HuH-7.5 (cell line): ENCODE measurements around the gene AKR1A1.
"Not testable (repeated sequence)": the region's sequence is repeated elsewhere in the genome, so short reads cannot be mapped to it uniquely, and the experiment has no call there.

Source experiments
- DNase-seq: peaks from one replicate; pipeline ENCODE4 v3.0.0; 2011; ENCODE audit warnings: low spot score

Gene AKR1A1

DNA sequence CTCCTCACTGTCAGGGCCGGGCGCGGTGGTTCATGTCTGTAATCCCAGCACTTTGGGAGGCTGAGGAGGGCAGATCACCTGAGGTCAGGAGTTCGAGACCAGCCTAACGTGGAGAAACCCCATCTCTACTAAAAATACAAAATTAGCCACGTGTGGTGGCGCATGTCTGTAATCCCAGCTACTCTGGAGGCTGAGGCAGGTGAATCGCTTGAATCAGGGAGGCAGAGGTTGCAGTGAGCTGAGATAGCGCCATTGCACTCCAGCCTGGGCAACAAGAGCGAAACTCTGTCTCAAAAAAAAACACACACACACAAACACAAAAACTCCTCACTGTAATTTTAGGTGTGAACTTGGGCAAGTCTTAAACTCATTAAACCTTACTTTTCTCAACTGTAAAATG, 26.7 kb upstream of the AKR1A1 start:
- DNase-seq: not testable (repeated sequence)

DNA sequence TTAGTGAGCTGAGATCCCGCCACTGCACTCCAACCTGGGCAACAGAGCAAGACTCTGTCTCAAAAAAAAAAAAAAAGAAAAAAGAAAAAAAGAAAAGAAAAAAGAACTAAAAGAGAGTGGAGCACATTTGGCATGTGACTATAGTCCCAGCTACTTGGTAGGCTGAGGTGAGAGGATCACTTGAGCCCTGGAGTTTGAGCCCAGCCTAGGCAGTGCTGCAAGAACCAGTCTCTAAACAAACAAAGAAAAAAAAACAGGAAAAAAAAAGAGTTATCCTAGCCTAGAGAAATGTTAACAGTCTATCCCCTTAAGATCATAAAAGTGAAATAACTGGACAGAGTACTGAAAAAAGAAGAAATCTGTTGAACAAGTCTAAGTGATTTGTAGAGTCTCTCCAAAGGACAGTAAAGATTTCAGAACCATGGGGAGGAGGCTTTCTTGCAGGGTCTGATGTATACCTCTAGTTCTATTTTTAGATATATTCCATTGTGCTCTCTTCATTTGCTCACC, 24.4 kb upstream of the AKR1A1 start:
- no peak for DNase-seq

DNA sequence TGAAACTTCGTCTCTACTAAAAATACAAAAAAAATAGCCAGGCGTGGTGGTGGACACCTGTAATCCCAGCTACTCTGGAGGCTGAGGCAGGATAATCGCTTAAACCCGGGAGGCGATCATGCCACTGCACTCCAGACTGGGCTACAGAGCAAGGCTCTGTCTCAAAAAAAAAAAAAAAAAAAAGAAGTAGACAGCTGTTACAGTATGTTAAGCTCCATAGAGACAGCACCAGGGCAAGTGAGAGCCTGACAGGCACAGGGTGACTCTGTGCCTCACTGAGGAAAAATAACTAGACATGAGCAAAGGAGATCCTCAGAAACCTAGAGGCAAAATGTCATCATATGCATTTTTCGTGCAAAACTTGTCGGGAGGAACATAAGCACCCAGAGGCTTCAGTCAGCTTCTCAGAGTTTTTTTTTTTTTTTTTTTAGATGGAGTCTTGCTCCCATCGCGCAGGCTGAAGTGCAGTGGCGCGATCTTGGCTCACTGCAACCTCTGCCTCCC, 19.9 kb upstream of the AKR1A1 start:
- no peak for DNase-seq

DNA sequence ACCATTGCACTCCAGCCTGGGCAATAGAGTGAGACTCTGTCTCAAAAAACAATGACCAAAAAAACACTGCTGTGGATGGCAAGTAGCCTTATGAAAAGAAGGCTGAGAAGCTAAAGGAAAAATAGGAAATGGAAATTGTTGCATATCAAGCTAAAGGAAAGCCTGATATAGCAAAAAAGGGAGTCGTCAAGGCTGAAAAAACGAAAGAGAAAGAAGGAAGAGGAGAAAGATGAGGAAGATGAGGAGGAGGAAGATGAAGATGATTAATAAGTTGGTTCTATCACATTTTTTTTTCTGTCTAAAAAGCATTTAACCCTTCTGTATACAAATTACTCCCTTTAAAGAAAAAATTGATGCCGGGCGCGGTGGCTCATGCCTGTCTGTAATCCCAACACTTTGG, 18.8 kb upstream of the AKR1A1 start:
- no peak for DNase-seq

DNA sequence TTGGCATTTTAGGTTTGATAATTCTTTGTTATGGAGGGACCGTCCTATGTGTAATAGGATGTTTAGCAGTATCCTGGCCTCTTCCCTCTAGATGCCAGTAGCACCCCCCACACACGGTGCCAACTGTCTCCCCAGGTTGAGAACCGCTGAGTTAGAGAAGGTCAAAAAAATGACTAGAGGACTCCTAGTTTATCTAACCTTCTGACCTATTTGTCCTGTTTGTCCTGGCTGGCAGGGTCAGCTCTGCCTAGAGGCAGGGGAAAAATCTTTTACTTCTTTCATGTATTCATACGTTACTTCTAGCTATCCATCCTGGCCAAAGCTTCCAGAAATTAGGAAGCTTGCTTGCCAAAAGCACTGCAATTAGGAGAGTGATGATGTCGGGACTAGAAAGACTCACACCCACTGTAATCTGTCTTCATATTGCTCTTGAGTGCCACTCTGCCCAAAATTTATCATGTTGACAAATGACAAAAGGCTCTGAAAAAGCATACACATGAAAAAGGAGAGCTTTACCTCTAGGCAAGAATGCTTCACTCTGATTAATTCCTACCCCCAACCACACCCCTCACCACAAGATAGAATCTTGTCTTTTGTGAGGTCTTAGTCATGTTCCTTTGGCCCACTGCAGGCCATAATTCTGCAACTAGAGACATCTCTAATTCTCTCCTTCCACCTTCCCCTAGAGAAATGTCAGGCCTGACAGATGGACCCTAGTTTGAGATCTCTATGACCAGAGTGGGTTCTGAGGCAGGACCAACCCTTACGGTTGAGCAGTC, 14.4 kb upstream of the AKR1A1 start:
- no peak for DNase-seq

DNA sequence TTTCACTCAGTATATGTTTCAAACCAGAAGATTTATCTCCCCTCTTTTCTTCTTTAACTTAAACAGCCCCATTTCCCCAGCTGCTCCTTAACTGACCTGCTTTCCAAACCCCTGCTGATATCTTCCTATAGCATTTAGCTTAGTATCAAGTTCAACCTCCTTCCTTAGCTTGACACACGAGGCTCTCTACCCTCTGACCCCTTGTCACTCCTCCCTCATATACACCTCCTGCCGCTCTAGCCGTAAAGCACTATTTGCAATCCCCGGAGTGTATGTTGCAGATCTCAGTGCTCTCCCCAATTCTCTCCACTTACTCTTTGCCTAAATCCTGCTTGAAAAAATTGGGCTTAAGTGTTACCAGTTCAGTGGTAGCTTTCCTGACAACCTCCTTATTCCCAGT, 13.7 kb upstream of the AKR1A1 start:
- DNase-seq: no peak

DNA sequence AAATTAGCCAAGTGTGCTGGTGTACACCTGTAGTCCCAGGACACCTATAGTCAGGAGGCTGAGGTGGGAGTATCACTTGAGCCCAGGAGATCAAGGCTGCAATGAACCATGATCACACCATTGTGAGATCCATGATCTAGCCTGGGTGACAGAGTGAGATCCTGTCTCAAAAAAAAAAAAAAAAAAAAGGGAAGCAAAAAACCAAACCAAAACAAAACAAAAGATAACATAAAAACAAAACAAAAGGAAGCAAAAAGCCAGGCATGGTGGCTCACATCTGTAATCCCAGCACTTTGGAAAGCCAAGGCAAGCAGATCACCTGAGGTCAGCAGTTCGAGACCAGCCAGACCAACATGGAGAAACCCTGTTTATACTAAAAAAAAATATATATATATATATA, 9.4 kb upstream of the AKR1A1 start:
- DNase-seq: no peak

DNA sequence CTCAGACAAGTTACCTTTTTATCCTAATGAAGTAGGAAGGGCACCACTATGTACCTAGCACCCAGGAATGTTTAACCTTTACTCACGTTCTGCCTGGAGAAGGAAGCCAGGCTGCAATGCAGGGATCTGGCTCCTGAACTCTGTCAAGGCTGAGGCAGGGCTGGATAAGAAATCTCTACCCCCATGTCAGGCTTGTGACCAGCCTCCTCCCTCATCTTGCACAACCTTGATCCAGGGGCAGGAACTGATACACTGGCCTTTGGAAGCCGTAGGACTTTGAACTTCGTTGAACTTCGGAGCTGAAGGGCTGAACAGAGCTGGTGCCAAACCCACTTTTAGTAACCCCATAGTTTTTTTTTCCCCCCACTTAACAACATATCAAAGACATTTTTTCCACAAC, 8.0 kb upstream of the AKR1A1 start:
- peak; percentile 62 for DNase-seq

DNA sequence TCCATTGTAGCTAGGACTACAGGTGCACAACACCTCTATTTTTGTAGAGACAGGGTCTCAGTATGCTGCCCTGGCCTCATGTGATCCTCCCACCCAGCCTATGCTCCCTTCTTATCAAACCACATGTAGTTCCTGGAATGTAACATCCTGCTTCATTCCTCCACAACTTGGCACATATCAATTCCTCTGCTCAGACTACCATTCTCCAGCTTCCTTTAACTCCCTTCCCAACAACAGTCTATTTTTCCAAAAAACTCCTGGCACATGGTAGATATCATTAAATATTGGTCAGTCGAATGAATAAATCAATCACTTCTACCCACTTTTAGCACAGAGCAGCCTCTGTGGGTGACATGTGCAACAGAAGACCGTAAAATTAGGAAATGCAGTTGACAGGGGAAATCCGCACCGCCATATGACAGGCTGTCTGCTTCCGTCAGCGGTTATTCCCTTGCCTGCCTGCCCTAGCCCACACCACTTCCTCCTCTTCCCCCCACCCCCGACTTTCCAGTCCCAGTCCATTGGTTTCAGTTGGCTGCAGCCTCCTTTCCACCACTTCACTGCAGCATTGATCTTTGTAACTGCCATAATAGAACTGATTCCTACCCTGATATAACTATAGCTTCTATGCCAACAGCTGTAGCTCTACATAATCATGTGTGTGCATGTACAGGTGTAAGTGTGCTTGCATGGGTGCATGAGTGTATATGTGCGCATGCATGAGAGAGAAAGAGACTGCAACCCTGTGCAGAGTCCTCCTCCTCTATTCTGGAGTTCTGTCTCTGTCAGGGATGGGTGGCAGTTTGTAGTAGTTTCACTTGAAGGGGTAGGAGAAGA, 6.8 kb upstream of the AKR1A1 start:
- no peak for DNase-seq

DNA sequence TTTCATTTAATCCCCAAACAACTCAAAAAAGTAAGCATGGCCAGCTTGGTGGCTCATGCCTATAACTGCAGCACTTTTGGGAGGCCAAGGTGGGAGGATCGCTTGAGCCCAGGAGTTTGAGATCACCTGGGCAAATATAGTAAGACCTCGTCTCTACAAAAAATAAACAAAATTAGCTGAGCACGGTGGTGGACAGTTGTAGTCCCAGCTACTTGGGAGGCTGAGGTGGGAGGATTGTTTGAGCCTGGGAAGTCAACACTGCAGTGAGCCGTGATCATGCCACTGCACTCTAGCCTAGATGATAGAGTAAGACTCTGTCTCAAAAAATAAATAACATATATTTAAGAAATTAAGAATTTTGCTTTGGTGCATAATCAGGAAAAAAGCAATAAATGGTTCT, 6.1 kb upstream of the AKR1A1 start:
- no peak for DNase-seq

DNA sequence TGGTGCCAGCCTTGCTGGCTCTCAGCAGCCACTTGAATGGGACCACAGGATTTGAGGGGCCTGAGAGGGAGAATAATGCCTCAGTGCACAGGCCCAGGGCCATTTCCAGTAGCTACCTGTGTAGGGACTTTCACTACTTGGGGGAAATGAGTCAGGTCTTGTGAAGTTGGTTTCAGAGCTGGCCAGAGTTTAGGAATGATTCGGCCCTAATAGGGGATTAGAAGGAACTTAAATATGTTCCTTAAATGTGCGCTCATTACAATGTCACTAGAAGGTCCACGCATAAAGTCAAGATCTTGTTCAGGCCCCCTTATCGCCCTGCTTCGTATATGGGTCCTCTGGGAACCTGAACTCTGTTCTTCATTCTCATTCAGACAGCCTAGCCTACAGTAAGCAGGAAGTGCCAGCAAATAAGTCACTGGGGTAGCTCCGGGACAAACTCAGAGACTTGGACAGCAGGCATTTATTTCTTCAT, 5.6 kb upstream of the AKR1A1 start:
- DNase-seq: no peak

DNA sequence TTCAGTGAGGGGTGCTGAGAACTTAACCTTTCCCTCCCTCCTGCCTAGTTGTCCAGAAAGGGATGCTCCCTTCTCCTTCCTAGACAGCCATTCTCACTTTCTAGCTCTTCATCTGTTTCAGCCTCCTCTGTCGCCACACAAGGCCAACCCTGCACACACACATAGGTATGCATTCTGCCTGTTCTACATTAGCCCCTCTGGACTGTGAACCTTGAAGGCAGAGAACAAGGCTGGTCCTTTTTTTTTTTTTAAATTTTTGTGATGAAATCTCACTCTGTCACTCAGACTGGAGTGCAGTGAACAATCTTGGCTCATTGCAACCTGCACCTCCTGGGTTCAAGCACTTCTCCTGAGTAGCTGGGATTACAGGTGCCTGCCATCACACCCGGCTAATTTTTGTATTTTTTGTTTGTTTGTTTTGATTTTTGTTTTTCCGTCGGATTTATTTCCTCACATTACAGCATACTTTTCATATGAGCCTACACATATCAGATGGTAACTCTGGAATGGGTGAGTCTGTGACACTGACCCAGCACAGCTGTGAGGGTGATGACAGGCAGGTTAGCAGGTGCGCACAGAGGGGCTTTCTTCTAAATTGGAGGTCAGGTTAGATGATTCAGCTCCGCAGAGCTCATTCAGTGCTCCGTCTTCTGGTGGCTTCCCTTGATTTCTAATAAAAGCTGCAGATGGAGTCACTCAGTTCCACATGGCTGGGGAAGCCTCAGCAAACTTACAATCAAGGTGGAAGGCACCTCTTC, 4.9 kb upstream of the AKR1A1 start:
- no peak for DNase-seq

DNA sequence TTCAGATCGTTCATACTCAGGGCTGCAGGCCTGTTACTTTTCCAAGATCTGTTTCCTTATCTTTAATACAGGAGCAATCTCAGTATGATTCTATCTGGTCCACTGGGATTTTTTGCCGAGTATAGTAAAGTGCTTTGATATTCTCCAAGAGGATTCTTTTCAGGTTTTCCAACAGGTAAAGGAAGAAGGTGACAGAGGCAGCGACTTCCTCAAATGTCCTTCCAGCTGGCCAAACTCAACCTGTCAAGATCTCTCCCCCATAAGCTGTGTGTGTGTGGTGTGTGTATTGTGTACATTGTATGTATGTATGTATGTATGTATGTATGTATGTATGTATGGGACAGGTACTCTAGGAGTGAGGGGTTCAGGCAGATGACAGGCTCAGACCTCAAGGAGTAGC, 1.1 kb downstream of the AKR1A1 start:
- DNase-seq: no peak

DNA sequence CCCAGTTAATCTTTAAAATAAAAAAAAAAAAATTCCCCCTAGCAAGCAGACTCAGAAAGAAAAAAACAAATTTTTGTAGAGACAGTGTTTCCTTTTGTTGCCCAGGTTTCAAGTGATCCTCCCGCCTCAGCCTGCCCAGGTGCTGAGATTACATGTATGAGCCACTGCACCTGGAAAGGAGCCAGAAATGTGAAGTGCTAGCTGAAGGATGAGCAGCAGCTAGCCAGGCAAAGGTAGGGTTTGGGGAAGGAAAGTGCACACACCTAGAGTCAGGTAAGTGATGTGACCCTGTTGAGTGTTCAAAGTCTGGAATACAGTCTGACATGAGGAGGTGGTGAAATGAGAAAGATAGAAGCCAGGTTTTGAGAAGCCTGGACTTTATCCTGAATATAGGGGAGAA, 1.7 kb downstream of the AKR1A1 start:
- DNase-seq: no peak

DNA sequence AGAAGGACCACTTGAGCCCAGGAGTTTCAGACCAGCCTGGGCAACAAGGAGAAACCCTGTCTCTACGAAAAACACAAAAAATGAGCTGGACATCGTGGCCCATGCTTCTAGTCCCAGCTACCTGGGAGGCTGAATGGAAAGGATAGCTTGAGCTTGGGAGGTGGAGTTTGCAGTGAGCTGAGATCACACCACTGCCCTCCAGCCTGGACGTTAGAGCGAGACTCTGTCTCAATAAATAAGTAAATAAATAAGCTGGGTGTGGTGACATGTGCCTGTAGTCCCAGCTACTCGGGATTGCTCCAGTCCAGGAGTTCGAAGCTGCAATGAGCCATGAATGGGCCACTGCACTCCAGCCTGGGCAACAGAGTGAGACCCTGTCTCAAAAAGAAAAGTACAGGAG, 3.6 kb downstream of the AKR1A1 start:
- no peak for DNase-seq

DNA sequence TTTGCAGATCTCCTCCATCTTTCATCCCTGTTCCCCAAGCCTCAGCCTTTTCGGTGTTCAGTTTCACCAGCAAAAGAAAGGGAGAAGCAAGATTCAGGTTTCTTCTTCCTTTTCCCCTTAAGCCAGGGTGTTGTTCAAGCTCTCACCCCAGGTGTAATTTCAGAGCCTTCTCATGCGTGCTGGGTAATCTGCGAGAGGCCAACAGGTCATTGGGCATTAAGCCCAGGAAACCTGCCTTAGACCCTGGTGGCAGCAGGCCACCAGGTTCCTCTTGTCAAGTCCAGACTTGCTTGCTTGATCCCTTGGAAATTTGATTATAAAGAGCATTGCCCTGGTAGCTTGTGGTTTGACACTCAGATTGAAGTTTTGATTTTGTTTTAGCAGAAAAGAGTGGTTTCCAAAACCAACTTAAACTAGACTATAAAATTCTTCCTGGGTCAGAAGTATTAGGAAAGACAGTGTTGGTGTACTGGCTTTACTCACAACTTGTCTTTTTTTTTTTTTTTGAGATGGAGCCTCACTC, 6.9 kb downstream of the AKR1A1 start:
- no peak for DNase-seq

DNA sequence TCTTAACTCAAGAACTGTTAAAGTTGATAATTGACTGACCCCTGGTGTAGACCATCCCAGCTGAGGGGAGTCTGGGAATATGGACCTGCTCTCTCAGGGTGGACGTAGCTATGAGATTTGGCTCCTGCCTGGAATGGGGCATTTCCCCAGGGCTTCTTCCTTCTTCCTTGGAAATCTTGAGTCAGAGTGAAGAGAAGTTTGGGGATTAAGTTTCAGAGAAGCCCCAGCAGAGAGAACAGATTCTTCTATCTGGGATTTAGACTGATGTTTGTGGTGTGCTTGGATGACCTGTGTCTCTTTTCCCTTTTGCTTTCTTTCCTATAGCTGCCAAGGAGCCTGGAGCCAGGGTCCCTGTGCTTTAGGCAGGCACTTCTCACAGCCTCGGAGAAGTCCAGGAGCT, 13.2 kb downstream of the AKR1A1 start:
- no peak for DNase-seq

DNA sequence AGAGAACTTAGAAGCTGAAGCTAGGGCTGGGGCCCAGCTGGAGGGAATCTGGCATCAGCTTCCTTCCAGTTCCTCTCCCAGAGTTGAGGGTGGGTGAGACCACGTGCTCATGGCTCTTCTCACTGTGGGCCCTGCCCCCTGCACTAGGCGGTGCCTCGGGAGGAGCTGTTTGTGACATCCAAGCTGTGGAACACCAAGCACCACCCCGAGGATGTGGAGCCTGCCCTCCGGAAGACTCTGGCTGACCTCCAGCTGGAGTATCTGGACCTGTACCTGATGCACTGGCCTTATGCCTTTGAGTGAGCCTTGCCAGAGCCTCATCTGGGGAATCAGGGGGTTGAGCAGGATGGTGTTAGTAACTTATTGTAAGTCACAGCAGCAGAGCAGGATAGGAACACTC, 16.1 kb downstream of the AKR1A1 start:
- DNase-seq: no peak

DNA sequence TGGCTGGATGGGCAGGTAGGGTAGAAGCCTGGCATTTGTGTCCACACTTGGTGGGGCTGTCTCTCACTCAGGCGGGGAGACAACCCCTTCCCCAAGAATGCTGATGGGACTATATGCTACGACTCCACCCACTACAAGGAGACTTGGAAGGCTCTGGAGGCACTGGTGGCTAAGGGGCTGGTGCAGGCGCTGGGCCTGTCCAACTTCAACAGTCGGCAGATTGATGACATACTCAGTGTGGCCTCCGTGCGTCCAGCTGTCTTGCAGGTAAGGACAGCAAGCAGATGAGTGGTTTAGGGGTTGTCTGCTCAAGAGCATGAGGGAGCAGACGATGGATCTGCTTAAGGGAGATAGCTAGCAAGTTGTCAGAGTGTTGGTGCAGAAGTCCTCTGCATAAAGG, 17.3 kb downstream of the AKR1A1 start:
- DNase-seq: no peak

DNA sequence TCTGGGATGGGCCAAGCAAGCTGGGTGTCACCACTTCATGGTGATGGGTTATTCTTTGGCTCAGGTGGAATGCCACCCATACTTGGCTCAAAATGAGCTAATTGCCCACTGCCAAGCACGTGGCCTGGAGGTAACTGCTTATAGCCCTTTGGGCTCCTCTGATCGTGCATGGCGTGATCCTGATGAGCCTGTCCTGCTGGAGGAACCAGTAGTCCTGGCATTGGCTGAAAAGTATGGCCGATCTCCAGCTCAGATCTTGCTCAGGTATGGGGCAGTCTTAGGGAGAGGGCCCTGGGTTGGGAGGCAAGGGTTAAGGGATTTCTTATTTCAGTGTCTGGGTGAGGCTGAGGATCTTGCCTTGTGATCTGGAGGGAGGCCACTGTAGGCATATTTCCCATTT, 17.8 kb downstream of the AKR1A1 start:
- no peak for DNase-seq

DNA sequence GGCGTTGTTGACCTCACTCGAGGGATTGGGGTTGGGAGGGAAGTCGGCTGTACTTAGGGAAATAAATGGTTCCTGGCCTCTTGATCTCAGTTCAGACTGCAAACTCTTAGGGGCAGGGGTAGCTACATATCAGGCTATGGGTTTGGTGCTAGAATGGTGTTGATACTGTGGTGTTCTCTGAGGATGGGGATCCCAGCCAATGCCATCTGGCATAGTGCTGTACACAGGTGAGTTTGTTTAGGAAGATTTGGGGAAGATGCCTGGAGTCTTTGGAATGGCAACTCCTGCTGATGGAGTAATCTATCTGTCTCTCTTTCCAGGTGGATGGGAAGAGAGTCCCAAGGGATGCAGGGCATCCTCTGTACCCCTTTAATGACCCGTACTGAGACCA, 18.9 kb downstream of the AKR1A1 start:
- DNase-seq: no peak

DNA sequence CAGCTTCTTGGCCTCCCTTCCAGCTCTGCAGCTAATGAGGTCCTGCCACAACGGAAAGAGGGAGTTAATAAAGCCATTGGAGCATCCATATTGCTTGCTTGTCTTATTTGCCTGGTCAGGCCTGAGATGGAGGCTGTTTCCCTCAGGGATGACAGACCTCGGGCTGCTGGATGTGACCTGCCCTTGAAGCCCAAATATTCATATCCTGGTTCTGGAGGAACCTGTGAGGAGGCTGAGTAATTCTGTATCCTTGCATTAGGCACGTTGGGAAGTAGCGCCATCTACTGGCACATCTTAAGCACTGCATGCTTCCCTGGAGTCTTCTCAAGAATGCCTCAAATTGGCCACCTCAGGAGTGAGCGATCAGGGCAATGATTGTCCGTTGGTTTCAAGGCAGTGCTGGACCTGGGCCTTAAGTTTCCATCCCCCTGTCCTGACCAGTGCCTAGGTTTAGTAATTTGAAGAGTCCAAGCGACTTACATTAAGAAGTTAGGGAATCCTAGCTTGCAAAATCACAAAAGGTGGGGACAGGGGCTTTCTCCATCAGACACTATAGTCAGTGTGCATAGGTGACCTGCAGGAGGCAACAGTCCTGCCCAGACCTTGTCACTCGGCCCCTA, 19.4 kb downstream of the AKR1A1 start:
- DNase-seq: no peak
